Cerebellar nuclear complex (tissue), 1 donor: ENCODE data around the gene DENND2D.

Source experiments
- DNase-seq, 2 experiments: peaks; one replicate each; lab custom pipeline; 2025; lab: John Stamatoyannopoulos, UW

The DENND2D gene

DNA sequence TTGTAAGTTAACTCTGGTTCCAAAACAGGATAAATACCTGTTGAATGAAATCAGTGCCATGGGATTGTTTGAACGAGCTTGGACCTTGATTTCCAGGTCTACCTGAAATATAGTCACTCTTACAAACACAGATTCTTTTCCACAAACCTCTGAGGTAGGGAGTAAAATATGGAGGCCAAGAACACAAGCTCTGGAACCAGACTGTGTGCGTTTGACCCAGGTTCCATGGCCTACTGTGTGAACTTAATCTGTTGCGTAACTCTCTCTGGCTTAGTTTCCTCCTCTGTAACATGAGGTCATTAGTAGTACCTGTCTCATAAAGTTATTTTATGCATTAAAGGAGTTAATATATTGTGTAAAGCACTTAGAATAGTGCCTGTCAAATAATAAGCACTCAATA lies 25.1 kb downstream of the DENND2D start:
- DNase-seq: no peak

DNA sequence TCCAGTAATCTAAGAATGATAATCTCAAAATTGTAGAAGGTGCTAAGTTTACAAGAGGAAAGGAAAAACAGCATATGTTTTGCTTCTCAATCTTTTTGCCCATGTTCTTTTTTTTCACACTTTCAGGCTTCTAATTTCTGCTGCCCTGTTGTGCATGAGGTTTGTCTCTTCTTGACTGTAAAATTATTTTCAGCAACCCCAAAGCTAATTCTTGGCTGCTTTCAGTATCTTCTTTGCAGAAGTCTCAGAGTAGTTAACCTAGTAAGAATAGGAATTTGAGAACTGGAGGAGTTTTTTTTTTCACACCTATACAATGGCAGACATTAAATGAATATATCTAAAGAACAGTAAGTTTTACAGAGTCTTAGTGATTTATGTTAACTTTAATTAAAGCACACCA lies 26.4 kb downstream of the DENND2D start:
- no peak for DNase-seq

DNA sequence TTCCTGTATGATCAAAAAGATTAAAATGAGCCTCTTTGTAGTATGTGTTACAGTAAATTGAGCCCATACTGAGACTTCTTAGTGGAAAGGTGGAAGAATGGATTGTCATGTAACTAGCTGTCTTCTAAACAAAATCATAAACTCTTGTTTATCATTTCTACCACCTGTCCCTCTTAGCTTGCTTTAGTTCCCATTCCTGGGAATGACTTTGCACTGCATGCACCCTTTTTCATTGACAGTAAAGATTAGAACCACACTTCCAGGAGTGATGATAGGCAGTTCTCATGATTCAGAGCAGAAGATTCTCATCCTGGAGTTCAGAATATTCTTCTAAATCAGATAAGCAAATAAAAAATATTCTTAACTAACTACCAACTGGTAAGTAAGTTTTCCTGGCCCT lies 28.0 kb downstream of the DENND2D start:
- no peak for DNase-seq

DNA sequence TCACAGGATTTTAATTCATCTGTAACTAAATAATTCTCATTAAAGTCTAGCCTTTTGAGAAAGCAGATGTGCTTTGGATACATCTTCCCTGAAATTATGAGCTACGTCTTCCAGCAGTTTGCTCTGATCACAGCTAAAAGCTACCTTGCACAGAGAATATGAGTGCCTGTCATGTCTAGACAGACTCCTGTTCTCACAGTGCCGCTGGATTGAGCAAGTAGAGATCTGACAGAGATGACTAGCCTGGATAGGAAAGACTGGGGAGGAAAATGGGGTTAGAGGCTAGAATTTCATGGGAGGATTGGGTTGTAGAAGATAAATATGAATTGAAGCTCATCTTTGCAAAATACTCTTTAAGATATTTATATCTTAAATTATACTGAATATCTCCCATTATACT lies 36.3 kb downstream of the DENND2D start:
- no peak for DNase-seq

DNA sequence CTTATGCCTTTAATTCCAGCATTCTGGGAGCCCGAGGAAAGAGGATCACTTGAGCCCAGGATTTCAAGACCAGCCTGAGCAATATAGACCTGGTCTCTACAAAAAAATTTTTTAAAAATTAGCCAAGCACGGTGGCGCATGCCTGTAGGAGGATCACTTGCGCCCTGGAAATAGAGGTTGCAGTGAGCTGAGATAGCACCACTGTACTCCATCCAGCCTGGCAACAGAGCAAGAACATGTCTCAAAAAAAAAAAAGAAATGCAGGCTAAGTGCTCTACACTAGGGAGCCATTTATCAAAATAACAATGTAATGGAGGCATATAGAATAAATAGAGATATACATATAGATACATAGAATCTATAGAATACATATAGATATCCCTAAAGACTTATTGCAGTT lies 37.1 kb downstream of the DENND2D start:
- DNase-seq: no peak

DNA sequence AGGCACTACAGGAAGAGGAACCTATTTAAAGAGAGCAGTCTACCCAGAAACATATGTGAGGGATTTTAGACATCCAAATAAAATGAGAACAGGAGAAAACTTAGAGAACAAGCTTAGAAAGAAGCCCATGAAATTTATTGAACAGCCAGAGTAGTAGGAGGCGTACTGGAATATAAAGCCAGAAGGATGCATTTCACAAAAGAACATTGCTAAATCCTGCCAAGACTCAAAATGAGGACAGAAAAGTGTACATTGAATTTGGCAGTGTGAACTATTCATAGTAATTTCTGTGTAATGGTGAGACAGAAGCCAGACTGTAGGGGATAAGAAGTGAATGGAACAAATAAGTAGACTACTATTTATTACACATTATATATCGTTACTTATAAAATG lies 38.0 kb downstream of the DENND2D start:
- no peak for DNase-seq

DNA sequence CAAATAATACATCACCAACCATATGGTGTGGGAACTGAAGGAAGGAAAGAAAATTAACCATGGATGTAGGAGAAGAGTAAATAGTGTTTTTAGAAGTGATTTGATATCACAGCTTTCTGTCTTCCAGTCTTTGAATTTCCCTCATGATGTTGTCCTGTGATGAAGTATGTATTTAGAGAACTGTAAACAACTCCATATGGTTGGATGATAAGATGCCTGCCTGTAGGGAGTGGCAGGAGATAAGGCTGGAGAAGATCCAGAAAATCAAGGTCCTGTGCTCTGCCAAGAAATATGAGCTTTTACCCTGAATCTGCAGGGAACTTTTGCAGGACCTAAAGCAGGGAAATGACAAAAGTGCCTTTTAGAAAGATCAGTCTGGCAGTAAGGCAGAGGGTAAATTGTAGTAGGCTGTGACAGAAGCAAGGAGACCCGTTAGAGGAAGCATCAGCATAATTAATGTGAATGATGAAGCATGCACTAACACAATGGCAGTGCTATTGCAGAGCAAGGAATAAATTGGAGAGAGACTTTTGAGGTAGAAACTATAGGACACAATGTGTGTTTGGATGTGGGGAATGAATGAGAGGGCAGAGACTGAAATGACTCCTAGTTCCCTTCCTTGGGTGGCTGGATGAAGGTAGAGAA lies 38.5 kb downstream of the DENND2D start:
- DNase-seq: peak; percentile 51 to 56

DNA sequence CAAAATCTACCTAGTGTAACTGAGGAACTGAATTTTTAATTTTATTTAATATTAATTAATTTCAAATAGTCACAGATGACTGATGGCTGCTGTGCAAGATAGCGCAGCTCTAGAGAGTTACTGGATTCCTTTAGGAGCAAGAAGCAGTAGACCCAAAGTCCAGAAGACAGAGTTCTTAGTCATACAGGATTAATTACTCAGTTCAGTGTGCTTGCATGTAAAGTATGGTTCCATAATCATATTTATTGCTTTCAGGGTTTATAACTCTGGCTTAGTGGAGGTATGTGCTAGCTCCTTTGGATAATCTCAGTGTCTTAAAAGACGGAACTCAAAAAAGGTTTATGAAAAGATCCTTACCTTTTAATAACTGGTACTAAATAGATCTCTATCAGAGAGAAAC lies 43.0 kb downstream of the DENND2D start:
- no peak for DNase-seq

DNA sequence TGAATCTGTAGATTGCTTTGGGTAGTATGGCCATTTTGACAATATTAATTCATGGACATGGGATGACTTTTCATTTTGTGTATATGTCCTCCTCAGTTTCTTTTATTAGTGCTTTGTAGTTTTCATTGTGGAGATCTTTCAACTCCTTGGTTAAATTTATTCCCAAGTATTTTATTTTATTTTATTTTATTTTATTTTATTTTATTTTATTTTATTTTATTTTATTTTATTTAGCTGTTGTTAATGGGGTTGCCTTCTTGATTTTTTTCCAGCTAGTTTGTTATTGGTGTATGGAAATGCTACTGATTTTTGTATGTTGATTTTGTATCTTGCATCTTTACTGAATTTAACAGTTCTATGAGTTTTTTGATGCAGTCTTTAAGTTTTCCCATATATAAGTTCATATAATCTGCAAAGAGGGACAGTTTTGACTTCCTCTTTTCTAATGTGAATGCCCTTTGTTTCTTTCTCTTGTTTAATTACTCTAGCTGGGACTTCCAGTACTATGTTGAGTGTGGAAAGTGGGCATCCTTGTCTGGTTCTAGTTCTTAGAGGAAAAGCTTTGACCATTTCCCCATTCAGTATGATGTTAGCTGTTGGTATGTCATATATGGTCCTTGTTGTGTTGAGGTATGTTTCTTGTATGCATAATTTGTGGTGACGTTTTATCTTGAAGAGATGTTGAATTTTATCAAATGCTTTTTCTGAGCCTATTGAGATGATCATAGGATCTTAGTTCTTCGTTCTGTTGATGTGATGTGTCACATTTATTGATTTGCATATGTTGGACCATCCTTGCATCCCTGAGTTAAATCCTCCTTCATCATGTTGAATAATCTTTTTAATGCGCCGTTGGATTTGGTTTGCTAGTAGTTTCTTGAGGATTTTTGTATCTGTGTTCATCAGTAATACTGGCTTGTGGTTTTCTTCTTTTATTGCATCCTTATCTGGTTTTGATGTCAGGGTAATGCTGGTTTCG lies 46.1 kb downstream of the DENND2D start:
- DNase-seq: no peak

DNA sequence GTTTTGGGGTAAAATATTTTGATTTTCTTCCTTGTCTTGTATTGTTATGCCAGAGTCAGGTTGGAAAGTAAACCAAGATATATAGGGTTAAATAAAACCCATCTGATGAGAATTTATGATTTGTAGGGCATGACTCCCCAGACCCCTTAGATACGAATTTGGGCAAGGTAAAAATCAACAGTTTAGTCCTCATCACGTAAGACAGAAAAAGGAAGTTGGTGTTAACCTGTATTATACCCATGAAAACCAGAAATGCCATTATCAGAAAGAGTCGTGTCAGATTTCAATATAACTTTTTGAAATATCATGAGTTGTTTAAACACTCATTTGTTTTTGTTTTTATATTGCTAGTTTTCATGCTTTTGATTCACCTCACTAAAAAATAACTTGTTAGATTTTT lies 48.6 kb downstream of the DENND2D start:
- DNase-seq: no peak

DNA sequence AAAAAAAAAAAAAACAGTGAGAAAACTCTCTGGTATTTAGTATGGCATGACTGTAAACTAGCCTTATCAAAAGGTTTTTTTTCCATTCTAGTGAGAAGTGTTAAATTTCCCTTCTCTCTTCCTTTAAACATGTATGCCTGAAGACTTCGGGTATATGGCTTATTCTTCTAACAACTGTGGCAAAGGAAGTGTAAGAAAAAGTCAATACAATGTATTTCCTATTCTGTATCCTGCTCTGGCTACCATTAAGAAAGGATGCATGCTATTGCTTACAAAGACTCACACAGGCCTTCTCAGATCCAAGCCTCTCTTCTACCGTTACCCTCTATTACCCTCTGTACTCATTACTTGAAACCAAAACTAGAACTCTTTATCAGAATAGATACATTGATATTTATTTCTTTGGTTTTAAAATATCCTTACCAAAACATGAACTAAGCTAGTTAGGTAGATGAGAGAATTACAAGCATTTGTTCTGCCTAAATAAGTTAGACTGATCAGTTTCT lies 52.0 kb downstream of the DENND2D start:
- no peak for DNase-seq

DNA sequence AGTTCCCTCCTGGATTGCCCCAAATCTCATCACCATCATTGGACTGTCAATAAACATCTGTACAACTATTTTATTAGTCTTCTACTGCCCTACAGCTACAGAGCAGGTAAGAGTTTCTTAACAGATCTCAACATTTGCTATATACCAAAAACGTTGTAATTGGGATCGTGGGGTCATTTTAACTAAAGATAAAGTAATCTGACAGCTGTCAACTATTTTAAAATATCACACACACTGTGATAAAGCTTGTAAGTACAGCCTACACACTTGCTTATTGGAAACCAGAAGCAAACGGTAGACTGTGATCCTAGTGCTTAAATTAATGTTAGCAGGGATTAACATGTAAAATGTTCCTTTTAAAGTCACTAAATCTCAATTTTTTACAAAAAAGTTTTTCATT lies 52.5 kb downstream of the DENND2D start:
- DNase-seq: no peak

DNA sequence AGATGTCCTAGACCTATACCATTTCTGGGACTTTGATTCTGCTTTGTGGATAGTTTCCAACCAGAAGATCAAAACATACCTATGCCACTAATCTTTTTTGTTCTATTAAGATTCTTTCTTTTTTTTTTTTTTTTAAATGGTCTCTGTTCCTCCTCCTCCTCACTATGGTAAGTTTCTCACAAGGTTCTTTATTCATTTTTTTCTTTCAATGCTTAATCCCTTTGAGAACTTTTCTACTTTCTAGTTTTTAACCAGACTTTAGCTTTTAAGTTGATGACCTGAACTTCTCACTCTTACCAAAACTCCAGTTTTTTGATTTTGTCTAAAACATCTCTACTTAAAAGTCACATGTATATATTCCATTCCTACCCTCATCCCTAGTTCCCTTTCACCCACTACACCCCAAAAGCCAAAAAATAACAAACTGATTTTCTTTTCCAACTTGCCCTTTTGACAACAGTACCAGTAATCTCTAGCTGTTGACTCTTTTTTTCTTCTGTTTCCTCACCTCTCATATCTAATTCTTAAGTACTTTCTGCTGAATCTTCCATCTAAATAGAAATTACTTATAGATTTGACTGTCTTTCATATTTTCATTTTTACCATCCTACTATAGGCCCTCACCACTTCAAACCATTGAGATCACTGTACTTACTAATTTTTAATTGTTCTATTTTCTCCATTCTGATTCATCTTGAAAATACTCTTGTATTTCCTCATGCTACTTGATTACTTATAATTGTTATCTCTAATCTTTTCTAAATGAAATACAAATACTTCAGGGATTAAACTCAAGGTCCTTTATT lies 54.3 kb downstream of the DENND2D start:
- no peak for DNase-seq

DNA sequence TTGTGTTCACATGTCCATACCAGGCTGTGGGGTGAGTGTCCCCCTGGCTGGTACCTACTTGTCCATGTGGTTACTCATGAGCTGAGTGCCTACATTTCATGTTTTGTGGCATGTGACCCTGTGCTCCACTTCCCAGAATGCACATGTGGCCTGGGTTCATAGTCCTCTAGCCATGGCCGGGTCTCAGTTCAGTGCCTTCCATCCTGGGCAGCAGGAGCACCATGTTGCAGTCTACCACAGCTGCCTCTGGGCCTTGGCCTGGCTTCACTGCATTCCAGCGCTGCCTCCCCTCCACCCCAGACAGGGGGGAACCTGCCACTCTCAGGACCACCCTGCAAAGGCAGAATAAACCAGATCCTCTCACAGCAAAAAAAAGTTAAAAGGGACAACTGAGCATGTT lies 54.9 kb downstream of the DENND2D start:
- no peak for DNase-seq

DNA sequence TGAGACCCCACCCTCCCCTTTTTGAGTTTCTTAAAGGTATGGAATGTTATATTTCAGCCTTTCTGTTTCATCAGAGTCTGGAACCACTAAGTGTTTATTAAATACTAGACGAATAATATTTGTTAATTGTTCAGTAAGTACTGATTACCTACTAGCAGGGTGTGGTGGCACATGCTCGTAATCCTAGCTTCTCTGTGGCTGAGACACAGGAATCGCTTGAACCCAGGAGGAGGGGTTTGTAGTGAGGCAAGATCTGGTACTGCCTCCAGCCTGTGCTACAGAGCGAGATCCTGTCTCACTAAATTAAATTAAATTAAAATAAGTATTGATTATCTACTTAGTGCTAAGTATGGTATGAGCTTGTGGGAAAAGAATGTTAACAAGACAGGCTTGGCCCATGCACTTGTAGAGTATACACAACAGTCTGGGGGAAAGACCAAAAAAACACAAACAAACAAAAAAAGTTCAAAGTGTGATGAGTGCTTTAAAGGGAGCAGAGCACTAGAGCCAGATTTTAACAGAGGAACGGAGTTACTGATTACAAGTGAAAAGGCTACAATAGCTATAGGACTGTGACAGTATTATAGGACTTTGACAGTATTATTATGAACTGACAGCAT lies 58.0 kb downstream of the DENND2D start:
- no peak for DNase-seq

DNA sequence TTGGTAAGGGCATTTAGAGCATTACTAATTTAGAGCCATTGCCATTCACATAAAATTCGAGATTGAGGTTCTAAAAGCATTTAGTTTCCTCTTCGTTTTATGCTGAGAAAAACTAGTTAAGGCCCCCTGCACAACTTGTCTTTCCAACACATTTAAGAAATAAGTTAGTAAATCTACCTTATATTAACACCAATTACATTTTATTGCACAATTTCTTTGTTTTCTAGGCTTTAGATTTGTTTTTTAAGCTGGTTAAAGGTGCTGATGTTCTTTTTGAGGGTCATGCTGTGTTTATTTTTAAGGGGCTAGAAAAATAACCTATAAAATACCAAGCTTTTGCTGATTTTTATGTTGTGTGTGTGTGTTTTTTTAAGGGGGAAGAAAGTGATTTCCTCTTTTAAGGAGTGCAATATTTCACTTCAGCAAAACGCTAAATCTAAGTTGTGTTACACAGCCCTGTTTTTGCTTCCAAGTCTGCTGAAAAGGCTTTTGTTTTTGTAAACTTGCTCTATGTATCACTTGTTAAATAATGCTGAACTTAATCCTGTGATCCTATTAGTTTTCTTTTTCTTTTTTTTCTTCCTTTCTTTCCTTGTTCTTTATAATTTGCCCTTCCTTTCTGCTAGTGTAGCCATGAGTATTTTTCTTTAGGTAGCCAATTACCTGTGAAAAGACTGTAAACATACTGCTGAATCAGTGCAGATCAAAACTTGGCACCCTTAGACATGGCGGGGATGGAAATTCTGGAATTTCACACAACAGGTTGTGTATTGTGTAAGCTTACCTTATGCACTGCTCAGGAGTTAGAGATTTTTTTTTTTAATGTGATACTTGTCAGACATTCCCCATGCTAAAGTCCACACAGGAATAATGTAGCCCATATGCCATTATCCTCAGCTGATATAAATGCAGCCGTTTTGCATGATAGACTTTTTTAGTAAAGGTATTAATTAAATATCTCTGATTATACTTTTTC lies 58.9 kb downstream of the DENND2D start:
- no peak for DNase-seq

DNA sequence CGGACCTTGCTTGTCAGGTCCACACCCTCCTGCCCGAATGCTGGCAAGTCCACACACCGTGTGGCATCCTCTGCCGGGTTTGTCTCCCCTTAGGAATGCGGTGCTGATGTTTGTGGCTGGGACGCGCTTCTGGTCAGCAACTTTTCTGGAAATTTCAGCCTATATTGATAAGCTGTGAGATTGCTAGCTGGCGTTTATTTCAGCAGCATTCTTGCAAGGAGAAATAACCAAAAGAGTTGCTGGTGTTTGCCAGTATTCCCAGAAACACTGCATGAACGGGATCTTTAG lies 59.8 kb downstream of the DENND2D start:
- DNase-seq: no peak

DNA sequence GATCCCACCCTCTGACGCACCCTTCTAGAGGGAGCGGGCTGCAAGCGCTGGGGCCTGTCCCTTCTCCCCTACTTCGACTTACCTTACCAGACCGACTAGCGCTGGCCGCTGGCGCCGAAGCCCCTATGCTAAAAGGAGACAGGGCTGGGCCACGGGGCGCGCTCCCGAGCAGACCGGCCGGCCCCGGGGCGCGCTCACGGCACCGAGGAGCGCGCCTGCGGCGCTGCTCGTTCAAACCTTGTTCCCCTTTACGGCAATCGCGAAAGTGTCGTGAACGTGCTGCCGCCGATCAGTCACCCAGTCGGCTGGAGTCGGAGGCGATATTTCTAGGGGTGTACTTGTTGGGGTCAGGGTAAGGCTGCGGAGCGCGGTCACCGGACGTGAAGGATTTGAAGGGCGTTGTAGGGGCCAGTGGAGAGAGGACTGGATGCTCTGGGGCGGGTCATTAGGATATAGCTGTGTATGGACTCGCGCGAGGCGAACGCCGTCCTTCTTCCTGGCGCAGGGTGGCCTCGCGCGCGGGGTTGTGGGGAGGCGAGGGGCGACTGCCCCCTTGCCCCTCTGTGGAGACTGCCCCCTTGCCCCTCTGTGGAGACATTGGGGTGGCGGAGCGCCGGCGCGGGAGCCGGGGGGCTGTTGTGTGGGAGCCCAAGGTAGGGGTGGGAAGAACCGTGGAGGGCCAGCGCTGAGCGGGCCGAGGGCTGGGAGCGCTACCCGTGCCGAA lies 60.3 kb downstream of the DENND2D start, which contains the start of the genes CEPT1 and DRAM2:
TSS of gene CEPT1 (plus strand) at position 268 of the 724 bp plus-strand sequence. CDS start 7,492 bp downstream, outside the sequence.
TSS of gene DRAM2 (minus strand) at position 138 of the 724 bp plus-strand sequence. CDS start 8,539 bp downstream, outside the sequence.
- DNase-seq: peak in 1 of 2 experiments; percentile 65

DNA sequence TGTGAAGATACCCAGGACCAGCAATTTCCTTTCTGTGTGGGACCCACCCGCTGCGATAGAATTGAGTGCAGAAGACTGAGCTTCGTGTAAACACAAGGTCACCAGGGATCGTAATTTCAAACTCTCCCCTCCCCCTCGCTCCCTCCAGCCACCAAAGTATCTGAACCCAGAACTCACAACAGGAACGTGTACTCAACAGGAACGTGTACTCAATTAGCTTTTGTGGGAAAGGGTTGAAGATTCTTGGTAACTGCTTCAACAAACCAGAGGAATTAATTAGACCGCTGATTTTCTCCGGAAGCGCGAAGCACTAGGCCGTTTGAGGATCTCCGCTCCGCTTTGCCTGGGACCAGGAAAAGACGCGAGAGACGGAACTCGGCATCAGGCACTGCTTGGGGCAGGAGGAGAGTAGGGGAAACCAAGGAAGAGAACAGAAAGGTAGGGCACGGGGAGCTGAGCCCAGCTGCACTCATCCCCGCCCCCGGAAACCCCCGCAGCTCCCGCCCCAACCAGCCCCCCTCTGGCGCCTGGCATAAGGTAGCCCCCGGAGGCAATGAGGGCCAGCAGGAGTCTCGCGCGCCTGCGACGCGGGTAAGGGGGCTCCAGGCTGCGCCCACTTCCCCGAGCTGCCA lies 61.0 kb downstream of the DENND2D start:
- peak in 1 of 2 experiments; percentile 46 for DNase-seq
